Kidney capillary endothelial cell (primary cell): ENCODE measurements around the gene SIGLEC8.
"Not testable (repeated sequence)": the region's sequence is repeated elsewhere in the genome, so short reads cannot be mapped to it uniquely, and the experiment has no call there.

Experiments used
- DNase-seq: peaks from one replicate; pipeline ENCODE4 v3.0.0-alpha.2; 2018; ENCODE audit warnings: low spot score

Gene SIGLEC8

GRCh38 chr19:51447510-51447909, 10.7 kb downstream of the SIGLEC8 start:
- not testable (repeated sequence) for DNase-seq

- no peak for DNase-seq
Measured at GRCh38 chr19:51441410-51442390, 16.6 kb downstream of the SIGLEC8 start.

- DNase-seq = no peak
Measured at GRCh38 chr19:51440846-51441409, 17.3 kb downstream of the SIGLEC8 start.

DNA sequence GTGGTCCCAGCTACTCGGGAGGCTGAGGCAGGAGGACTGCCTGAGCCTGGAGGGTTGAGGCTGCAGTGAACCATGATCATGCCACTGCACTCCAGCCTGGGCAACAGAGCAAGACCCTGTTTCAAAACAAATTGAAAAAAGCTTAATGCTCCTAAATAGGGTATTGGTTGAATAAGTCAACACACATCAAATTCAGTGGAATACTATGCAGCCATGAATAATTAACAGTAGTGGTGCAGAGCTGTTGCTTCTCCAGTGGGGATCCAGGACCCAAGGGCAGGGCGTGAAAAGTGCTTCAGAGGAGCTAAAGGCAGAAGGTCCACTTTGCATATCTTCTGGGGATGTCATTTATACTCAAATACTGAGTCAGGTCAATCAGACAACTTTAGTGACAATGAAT, 18.2 kb downstream of the SIGLEC8 start:
- no peak for DNase-seq

GRCh38 chr19:51439021-51439465, 19.2 kb downstream of the SIGLEC8 start:
- DNase-seq = no peak

DNA sequence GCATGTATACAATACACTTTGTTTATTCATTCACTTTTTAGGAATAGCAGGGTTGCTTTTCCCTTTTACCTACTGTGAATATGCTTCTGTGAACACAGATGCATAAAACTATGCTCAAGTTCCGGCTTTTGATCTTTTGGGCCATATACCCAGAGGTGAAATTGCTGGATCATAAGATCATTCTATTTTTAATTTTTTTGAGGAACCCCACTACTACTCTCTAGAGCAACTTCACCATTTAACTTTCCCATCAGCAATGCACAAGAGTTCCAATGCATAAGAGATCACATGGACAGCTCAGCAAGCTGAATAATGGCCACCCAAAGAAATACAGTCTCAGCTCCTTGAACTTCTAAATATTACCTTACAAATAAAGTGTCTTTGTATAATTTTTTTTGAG, 23.8 kb downstream of the SIGLEC8 start:
- DNase-seq = no peak

GRCh38 chr19:51433043-51433442, 25.2 kb downstream of the SIGLEC8 start:
- DNase-seq = no peak

- DNase-seq = no peak
Measured at GRCh38 chr19:51431124-51431523, 27.1 kb downstream of the SIGLEC8 start.

- DNase-seq = no peak
Measured at GRCh38 chr19:51430221-51430620, 28.0 kb downstream of the SIGLEC8 start.

- no peak for DNase-seq
Measured at GRCh38 chr19:51427201-51427600, 31.1 kb downstream of the SIGLEC8 start.

GRCh38 chr19:51422053-51422448, 36.2 kb downstream of the SIGLEC8 start:
- DNase-seq = peak; percentile 69

DNA sequence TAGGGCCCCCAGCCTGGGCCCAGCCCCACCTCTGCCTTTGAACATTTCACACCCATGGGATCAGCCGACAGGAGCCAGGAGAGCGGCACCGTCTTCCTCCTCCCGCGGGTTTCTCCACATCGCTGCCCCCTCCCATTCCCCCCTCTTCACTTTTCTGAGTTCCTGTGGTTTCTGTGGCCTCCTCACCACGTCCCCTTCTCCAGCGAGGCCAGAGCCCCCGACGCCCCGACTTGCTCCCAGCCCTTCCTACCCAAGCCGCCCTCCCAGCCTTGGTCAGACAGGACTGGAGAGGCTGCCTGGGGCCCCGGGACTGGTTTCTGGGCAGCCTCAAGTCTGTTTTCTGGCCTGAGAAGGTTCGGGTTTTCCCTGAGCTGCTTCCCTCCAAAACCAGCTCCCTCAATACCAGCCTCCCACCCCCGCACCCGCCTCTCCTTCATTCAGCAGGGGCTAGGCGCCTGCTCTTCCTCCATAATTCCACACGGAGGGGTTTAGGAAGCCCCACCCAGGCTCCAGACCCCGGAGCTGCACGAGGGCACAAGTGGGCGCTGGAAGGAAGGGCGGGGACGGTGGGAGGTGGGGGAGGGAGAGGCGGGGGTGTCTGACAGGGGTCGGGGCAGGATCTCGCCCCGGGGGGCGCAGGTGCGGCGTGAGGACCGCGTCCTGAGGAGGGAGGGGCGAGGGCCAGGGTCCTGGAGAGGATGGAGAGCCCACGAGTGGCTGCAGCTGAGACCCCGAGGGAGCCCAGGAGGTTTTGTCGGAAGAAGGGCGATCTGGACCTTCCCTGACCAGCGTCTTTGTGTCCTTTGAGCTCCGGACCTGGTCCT, 36.8 kb downstream of the SIGLEC8 start:
- DNase-seq = no peak

DNA sequence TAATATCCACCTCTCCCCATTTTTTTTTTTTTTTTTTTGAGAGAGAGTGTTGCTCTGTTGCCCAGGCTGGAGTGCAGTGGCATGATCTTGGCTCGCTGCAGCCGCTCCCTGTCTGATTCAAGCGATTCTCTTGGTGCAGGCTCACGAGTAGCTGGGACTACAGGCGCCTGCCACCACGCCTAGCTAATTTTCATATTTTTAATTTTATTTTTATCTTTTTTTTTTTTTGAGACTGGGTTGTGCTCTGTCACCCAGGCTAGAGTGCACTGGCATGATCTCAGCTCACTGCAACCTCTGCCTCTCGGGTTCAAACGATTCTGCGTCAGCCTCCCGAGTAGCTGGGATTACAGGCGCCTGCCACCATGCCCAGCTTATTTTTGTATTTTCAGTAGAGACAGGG, 37.7 kb downstream of the SIGLEC8 start:
- not testable (repeated sequence) for DNase-seq

DNA sequence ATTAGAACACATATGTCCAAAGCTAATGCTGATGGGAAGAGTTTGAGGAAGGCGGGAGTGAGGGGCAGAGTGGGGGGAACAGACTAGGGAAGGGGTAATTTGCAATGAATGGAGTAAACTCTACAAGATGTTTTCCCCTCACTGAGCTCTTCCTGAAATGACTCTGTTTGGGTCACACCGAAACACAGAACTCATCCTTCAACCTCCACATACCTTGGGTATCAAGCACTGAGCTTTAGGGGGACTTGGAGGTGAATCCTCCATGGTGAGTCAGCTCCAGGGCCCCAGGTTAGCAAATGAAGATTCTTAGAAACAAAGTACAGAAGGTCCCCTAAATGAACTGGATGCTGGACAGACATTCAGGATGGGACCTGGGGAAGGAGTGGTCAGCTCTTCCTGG, 39.5 kb downstream of the SIGLEC8 start:
- DNase-seq = no peak

DNA sequence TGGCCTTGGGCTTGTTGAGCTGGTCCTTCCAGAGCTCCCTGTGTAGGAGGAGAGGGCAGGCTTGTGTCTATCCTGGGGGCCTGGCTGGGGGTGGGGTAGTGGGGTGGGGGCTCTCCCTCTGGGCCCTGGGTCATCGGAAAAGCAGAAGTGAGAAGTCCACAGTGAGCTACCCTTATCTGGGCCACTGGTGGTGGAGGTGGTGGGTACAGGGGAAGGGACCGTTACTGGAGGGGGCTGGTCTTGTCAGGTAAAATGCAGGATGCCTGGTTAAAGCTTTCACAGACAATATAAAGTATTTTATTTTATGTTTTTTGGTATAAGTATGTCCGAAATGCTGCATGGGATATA, 40.5 kb downstream of the SIGLEC8 start:
- DNase-seq = no peak

DNA sequence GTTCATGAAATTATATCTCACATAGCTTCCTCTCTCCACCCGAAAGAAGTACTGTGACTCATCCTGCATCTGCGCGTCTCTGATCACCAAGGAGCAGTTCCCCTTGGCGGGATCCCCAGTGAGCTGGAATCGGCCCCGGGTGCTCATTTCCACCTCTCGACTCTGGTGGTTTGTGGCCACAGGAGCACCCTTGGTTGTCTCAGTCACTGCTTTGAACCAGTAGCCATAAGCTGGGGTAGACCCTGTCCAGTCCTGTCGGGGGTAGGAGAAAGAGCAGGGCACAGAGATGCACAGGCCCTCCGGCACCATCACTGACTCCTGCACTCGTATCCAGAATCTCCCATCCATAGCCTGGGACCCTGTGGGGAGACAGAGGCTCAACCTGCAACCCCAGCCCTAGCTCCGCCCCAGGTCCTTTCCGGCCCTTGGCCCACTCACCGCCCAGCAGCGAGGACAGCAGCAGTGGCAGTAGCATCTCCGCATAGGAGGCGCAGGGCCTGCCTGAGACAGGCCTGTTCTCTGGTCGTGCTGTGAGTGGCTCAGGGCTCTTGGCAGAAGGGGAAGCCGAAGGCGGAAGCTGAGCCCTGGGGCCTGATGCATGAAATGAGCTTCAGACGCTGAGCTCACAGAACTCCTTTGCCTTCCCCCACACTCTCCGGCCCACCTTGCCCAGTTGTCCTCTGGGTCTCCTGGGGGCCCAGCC, 41.0 kb downstream of the SIGLEC8 start, which contains the start of gene SIGLEC10:
TSS of gene SIGLEC10 (minus strand) at position 536 of the 703 bp plus-strand sequence. CDS start at position 475, 61 bp downstream.
- DNase-seq = no peak

DNA sequence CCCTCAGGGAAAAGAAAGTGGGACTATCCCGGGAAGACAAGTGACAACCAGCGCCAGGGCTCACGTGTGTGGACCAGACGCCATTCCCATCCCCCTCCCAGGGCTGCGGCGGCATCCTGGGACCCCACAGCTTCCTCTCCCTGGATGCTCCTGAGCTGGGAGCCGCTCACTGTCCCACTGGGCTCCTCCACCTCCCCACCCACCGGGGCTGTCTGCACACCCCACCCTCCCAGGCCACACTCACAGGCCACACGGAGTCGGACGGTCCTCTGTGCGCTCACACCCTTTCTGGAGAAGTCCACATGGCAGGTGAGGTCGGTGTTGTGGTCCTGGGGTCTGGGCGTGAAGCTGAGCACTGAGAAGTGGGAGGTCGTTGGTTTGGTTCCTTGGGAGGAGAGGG, 41.8 kb downstream of the SIGLEC8 start:
- not testable (repeated sequence) for DNase-seq

DNA sequence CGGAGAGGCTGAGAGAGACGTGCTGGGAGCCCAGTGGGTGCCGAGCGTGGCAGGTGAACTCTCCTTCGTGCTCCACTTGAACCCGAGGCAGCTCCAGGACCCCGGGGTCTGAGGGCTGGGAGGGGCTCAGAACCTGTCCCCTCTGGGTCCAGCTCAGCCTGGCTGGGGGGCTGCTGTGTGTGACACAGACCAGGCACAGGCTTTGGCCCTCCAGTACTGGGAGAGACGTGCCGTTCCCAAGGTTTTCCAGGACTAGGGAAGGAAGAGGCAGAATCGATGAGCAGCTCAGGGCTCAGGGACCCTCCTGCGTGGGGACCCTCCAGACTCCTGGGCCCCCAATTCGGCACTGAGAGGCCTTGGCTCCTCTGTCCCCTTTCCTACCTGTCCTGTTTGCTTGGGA, 43.1 kb downstream of the SIGLEC8 start:
- no peak for DNase-seq

GRCh38 chr19:51410950-51411748, 47.1 kb downstream of the SIGLEC8 start:
- DNase-seq = no peak

DNA sequence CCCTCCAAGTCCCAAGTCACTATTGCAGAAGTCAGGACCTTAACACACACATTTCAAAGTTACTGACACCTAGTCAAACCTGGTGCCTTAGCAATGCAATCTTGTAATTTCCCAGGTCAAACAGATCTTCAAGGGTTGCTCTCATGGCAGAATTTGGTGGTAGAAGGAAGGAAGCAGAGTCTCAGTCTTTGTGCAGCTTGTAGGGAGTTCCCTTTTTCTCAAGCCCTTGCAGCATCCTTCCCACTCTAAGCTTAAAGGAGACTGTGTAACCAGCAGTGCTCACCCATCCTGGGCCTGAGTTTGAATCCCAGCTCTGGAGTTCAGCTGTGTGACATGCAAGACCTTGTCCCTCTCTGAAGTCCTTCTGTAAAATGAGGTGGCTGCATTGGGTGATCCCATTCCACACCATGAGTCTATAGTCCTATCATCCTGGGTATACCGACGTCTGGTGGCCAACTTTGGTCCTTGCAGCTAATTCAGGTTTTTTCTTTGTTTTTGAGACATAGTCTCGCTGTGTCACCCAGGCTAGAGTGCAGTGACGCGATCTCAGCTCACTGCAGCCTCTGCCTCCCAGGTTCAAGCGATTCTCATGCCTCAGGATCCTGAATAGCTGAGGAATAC, 50.6 kb downstream of the SIGLEC8 start:
- no peak for DNase-seq

- no peak for DNase-seq
Measured at GRCh38 chr19:51402117-51402516, 56.1 kb downstream of the SIGLEC8 start.
